ENCODE data around the gene GTF2F2. TPM values are rescaled to one million over a fixed set of nuclear protein-coding genes. Genes with fewer than 3 reads are reported as not detected.

Gene GTF2F2
- total and polyA plus RNA-seq, 2 experiments from 2014 or later: 42.1 to 75.6 TPM

- no peaks in the 10 kb centered on the region for H3K9me3 Mint-ChIP-seq
- Histone ChIP-seq H3K79me2 (replicated peaks; ENCODE audit: insufficient read depth) (peaks cover 17% of the 10 kb centered on the region; the same call in 1 of the 2 replicates), H3K9me2 (ENCODE audit: insufficient read depth) (no peaks in the 10 kb centered on the region), H3K36me3 (ENCODE audit: insufficient read depth) (no peaks in the 10 kb centered on the region), H3K27ac (ENCODE audit: low read depth) (no peak overlapping the region), H2AFZ (no peak overlapping the region), H3K4me2 (no peak overlapping the region), H3F3A (replicated peaks; ENCODE audit: low read depth) (no peaks in the 10 kb centered on the region), H3K4me3 (no peak overlapping the region), H3K4me1 (ENCODE audit: insufficient read depth) (no peaks in the 10 kb centered on the region), H4K20me1 (replicated peaks; ENCODE audit: insufficient read depth) (no peaks in the 10 kb centered on the region), H3K27me3 (ENCODE audit: insufficient read depth) (no peaks in the 10 kb centered on the region)
- TF ChIP-seq STAT1 (IDR thresholded peaks at IDR 0.05; ENCODE audit: unreplicated experiment): no peak
- H3K27me3 Mint-ChIP-seq (ENCODE audit: insufficient read depth, low read depth, poor library complexity): peaks cover 3% of the 10 kb centered on the region
- no peak overlapping the region for H3K4me3 Mint-ChIP-seq
- no peak for ATAC-seq
- H3K27ac Mint-ChIP-seq: no peak overlapping the region
- peaks cover 11% of the 10 kb centered on the region for H3K4me1 Mint-ChIP-seq
- no peak for DNase-seq (ENCODE audit: low spot score)
- H3K36me3 Mint-ChIP-seq (ENCODE audit: low read depth): no peaks in the 10 kb centered on the region
Measured at GRCh38 chr13:45240143-45240542, 119.8 kb downstream of the GTF2F2 start.

DNA sequence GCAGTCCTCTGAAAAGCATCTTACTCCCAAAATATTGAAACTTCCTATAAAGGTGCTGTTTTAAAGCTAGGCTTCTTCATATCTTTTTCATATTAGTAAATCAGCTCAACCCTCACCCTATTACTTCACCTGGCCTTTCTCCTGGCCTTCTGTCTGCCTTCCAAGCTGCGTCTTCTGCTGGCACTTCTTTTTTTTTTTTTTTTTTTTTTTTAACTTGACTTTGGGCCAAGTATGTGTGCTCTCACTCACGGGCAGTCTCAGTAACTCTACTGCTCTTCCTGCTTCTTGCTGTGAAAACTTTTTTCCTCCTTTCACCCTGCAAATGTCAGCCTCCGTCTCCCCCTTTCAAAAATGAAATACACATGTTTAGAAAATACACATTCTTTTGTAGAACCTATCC is 121.8 kb downstream of the GTF2F2 start:
- H3K36me3 Mint-ChIP-seq (ENCODE audit: low read depth): peaks cover 2% of the 10 kb centered on the region; the same call in 1 of the 3 replicates
- H3K27me3 ChIP-seq (ENCODE audit: insufficient read depth): no peaks in the 10 kb centered on the region
- peaks cover 17% of the 10 kb centered on the region; the same call in 1 of the 2 replicates for H3K79me2 ChIP-seq (replicated peaks; ENCODE audit: insufficient read depth)
- H3K36me3 ChIP-seq (ENCODE audit: insufficient read depth): no peaks in the 10 kb centered on the region
- H3K9me2 ChIP-seq (ENCODE audit: insufficient read depth): no peaks in the 10 kb centered on the region
- H3K4me3 ChIP-seq: no peak overlapping the region
- H2AFZ ChIP-seq: no peak overlapping the region
- no peaks in the 10 kb centered on the region for H4K20me1 ChIP-seq (replicated peaks; ENCODE audit: insufficient read depth)
- peak overlapping the region; percentile 12; the same call in 1 of the 2 replicates for H3K27ac Mint-ChIP-seq
- ATAC-seq (no peak; the same call in 2 of the 3 replicates), DNase-seq (ENCODE audit: low spot score) (no peak)
- no peaks in the 10 kb centered on the region for H3F3A ChIP-seq (replicated peaks; ENCODE audit: low read depth)
- no peak overlapping the region for H3K4me2 ChIP-seq
- no peak overlapping the region for H3K4me3 Mint-ChIP-seq
- no peak overlapping the region for H3K27ac ChIP-seq (ENCODE audit: low read depth)
- TF ChIP-seq CREB1 (CRISPR knock-in tag; IDR thresholded peaks at IDR 0.05; ENCODE audit: low read depth) (no peak), EZH2 (IDR thresholded peaks at IDR 0.05; ENCODE audit: low read depth, unreplicated experiment) (no peak), ZNF114 (CRISPR knock-in tag; IDR thresholded peaks at IDR 0.05) (no peak), NANOG (IDR thresholded peaks at IDR 0.05; ENCODE audit: borderline replicate concordance) (no peak), POLR2AphosphoS5 (IDR thresholded peaks at IDR 0.05; ENCODE audit: low read depth) (no peak), STAT1 (IDR thresholded peaks at IDR 0.05; ENCODE audit: unreplicated experiment) (no peak), ETS1 (IDR thresholded peaks at IDR 0.05) (no peak), ZNF331 (CRISPR knock-in tag; IDR thresholded peaks at IDR 0.05; ENCODE audit: low read depth) (no peak), EZH2phosphoT487 (IDR thresholded peaks at IDR 0.05; ENCODE audit: unreplicated experiment) (no peak), JUNB (IDR thresholded peaks at IDR 0.05; ENCODE audit: unreplicated experiment) (no peak)
- TF ChIP-seq, protein P1, sequence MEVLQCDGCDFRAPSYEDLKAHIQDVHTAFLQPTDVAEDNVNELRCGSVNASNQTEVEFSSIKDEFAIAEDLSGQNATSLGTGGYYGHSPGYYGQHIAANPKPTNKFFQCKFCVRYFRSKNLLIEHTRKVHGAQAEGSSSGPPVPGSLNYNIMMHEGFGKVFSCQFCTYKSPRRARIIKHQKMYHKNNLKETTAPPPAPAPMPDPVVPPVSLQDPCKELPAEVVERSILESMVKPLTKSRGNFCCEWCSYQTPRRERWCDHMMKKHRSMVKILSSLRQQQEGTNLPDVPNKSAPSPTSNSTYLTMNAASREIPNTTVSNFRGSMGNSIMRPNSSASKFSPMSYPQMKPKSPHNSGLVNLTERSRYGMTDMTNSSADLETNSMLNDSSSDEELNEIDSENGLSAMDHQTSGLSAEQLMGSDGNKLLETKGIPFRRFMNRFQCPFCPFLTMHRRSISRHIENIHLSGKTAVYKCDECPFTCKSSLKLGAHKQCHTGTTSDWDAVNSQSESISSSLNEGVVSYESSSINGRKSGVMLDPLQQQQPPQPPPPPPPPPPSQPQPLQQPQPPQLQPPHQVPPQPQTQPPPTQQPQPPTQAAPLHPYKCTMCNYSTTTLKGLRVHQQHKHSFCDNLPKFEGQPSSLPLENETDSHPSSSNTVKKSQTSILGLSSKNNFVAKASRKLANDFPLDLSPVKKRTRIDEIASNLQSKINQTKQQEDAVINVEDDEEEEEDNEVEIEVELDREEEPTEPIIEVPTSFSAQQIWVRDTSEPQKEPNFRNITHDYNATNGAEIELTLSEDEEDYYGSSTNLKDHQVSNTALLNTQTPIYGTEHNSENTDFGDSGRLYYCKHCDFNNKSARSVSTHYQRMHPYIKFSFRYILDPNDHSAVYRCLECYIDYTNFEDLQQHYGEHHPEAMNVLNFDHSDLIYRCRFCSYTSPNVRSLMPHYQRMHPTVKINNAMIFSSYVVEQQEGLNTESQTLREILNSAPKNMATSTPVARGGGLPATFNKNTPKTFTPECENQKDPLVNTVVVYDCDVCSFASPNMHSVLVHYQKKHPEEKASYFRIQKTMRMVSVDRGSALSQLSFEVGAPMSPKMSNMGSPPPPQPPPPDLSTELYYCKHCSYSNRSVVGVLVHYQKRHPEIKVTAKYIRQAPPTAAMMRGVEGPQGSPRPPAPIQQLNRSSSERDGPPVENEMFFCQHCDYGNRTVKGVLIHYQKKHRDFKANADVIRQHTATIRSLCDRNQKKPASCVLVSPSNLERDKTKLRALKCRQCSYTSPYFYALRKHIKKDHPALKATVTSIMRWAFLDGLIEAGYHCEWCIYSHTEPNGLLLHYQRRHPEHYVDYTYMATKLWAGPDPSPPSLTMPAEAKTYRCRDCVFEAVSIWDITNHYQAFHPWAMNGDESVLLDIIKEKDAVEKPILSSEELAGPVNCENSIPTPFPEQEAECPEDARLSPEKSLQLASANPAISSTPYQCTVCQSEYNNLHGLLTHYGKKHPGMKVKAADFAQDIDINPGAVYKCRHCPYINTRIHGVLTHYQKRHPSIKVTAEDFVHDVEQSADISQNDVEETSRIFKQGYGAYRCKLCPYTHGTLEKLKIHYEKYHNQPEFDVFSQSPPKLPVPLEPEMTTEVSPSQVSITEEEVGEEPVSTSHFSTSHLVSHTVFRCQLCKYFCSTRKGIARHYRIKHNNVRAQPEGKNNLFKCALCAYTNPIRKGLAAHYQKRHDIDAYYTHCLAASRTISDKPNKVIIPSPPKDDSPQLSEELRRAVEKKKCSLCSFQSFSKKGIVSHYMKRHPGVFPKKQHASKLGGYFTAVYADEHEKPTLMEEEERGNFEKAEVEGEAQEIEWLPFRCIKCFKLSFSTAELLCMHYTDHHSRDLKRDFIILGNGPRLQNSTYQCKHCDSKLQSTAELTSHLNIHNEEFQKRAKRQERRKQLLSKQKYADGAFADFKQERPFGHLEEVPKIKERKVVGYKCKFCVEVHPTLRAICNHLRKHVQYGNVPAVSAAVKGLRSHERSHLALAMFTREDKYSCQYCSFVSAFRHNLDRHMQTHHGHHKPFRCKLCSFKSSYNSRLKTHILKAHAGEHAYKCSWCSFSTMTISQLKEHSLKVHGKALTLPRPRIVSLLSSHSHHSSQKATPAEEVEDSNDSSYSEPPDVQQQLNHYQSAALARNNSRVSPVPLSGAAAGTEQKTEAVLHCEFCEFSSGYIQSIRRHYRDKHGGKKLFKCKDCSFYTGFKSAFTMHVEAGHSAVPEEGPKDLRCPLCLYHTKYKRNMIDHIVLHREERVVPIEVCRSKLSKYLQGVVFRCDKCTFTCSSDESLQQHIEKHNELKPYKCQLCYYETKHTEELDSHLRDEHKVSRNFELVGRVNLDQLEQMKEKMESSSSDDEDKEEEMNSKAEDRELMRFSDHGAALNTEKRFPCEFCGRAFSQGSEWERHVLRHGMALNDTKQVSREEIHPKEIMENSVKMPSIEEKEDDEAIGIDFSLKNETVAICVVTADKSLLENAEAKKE (CRISPR knock-in tag; IDR thresholded peaks at IDR 0.05): no peak
- H3K27me3 Mint-ChIP-seq (ENCODE audit: insufficient read depth, low read depth, poor library complexity): peaks cover 3% of the 10 kb centered on the region
- peaks cover 11% of the 10 kb centered on the region for H3K4me1 Mint-ChIP-seq
- H3K4me1 ChIP-seq (ENCODE audit: insufficient read depth): no peaks in the 10 kb centered on the region
- H3K9me3 Mint-ChIP-seq: no peaks in the 10 kb centered on the region; the same call in 2 of the 3 replicates

Data from GM23338 (cell line).